SK-N-MC (cell line): ENCODE measurements around the gene DOCK4.

Experiments
- DNase-seq: peaks from one replicate; pipeline ENCODE4 v3.0.0-alpha.2; 2011; ENCODE audit warnings: low read depth, low spot score
- H3K27ac ChIP-seq: fragments of 200-600 bp; sonication (generic); 2 replicates; pipeline ENCODE4 v1.5.1; 2016; ENCODE audit warnings: mixed run types
- H3K36me3 ChIP-seq: fragments of 200-600 bp; sonication (generic); 2 replicates; pipeline ENCODE4 v1.6.1; 2017; ENCODE audit warnings: antibody characterized with exemption, low read length, mixed read lengths; ENCODE audit not compliant: insufficient read depth
- H3K4me3 ChIP-seq: fragments of 200-600 bp; sonication (generic); 2 replicates; pipeline ENCODE4 v1.5.1; 2016
- H3K9ac ChIP-seq: fragments of 200-600 bp; sonication (generic); 2 replicates; pipeline ENCODE4 v1.8.0; 2017; ENCODE audit warnings: mixed run types, mixed read lengths; ENCODE audit not compliant: insufficient read length
- H3K9me3 ChIP-seq: fragments of 200-600 bp; sonication (generic); 2 replicates; pipeline ENCODE4 v1.6.1; 2017; ENCODE audit warnings: low read depth, mild to moderate bottlenecking, antibody characterized with exemption, low read length, moderate library complexity, mixed read lengths
- EZH2 ChIP-seq: fragments of 200-600 bp; sonication (generic); IDR thresholded peaks from one replicate; pipeline ENCODE4 v1.6.1; 2017; ENCODE audit warnings: antibody characterized with exemption
- FOXP2 ChIP-seq: optimal IDR thresholded peaks from 2 replicates; pipeline ENCODE3; 2011; ENCODE audit warnings: mild to moderate bottlenecking, moderate library complexity; ENCODE audit not compliant: insufficient read depth; ENCODE audit errors: extremely low read length, control extremely low read depth
- POLR2AphosphoS5 ChIP-seq: IDR thresholded peaks from 2 replicates; pipeline ENCODE4 v1.6.1; 2012; ENCODE audit warnings: mild to moderate bottlenecking, low read depth, low read length, borderline replicate concordance

The DOCK4 gene

GRCh38 chr7:111676811-111677210 lies 529.4 kb downstream of the DOCK4 start:
- Histone ChIP-seq H3K36me3 (no peaks in the 10 kb centered on the region), H3K27ac (no peak overlapping the region), H3K9ac (no peak overlapping the region), H3K4me3 (no peak overlapping the region), H3K9me3 (no peaks in the 10 kb centered on the region)
- TF ChIP-seq FOXP2 (no peak), POLR2AphosphoS5 (no peak), EZH2 (no peak)
- no peak for DNase-seq
